Right lobe of liver (tissue), 6 donors: ENCODE measurements around the gene DCUN1D3. TPM values are rescaled to one million over a fixed set of nuclear protein-coding genes. Genes with fewer than 3 reads are reported as not detected.
A peak's percentile ranks its signal among the peaks of the same experiment; 100 is the strongest.
"Not testable (repeated sequence)": the region's sequence is repeated elsewhere in the genome, so short reads cannot be mapped to it uniquely, and the experiment has no call there.

Experiments
- ATAC-seq, 4 donors: fragments of 200-7000 bp; cut with Tn5 transposase; one replicate each; pipeline ENCODE4 v1.9.1; 2020; ENCODE audit warnings: mild to moderate bottlenecking in 4 of 4, moderate library complexity in 4 of 4
- DNase-seq, 3 donors: peaks; one replicate each; pipeline ENCODE4 v3.0.0-alpha.2; 2020
- H3K27ac ChIP-seq, 3 donors: fragments of 200-600 bp; one replicate each; pipeline ENCODE4 v1.8.0; 2022
- H3K27me3 ChIP-seq, 2 donors: fragments of 200-600 bp; one replicate each; pipeline ENCODE4 v1.8.0; 2022
- H3K36me3 ChIP-seq, 4 donors: fragments of 200-600 bp; sonication (generic) in 1 of 4; one replicate each; pipeline versions ENCODE4 v1.5.1 to v1.8.0; 2017 to 2022; ENCODE audit warnings: control low read depth in 1 of 4
- H3K4me1 ChIP-seq, 4 donors: fragments of 200-600 bp; sonication (generic) in 1 of 4; one replicate each; pipeline versions ENCODE4 v1.5.1 to v1.8.0; 2017 to 2022; ENCODE audit warnings: control low read depth in 1 of 4
- H3K4me3 ChIP-seq, 3 donors: fragments of 200-600 bp; one replicate each; pipeline ENCODE4 v1.8.0; 2022
- H3K9me3 ChIP-seq, 4 donors: fragments of 200-600 bp; sonication (generic) in 1 of 4; one replicate each; pipeline versions ENCODE4 v1.5.1 to v1.8.0; 2017 to 2022; ENCODE audit warnings: control low read depth in 1 of 4
- POLR2A ChIP-seq: fragments of 450-650 bp; IDR thresholded peaks from one replicate; pipeline ENCODE4 v1.6.1; 2017; ENCODE audit warnings: antibody characterized with exemption, mild to moderate bottlenecking
- whole genome bisulfite sequencing: methylation state at CpG from one replicate; pipeline ENCODE4 v1.1.6; 2018; ENCODE audit warnings: low coverage, low lambda C conversion rate; ENCODE audit not compliant: insufficient coverage; ENCODE audit errors: missing lambda C conversion rate; 5-methylcytosine and 5-hydroxymethylcytosine counted together
- intact Hi-C, 2 donors: fragments of 100-400 bp; cut with DNase I; formaldehyde crosslinking; loops; one replicate each; pipeline versions ENCODE4 v1.11.2 to v1.14.1; 2022
- long read RNA-seq: library from polyadenylated mRNA; unstranded; transcript quantifications from one replicate; pipeline ENCODE4 v2.0.0, GENCODE V29; 2019
- total RNA-seq, 6 experiments: library from RNA; depleted of rRNA in 2 of 6; stranded (reverse); fragments of >200 nt in 2 of 6; fragmentation: NEBNext Ultra II Directional in 3 of 6; extraction: Animal tissue kit (Norgen Biotek cat#: 25700) in 3 of 6; gene quantifications; one replicate each; pipeline versions ENCODE4 v1.1.0 to v1.2.4, GENCODE V29; 2016 to 2023
- TF ChIP-seq, protein P1 (sequence below), 4 donors: fragments of 200-600 bp in 3 of 4; fragments of 450-650 bp in 1 of 4; IDR thresholded peaks; one replicate each; pipeline versions ENCODE4 v1.5.1 to v1.8.0; 2016 to 2022; ENCODE audit warnings: antibody characterized with exemption in 4 of 4, mild to moderate bottlenecking in 2 of 4
- donor health status: DM: no; HTN: yes; CAD: no.
- donor health status: DM: no; HTN: no; CAD: no.
- donor health status: DM: no; HTN: no; CAD: no.
- donor health status: DM: no; HTN: yes; CAD: no.
- donor health status: DM: no; HTN: yes; CAD: no.

Gene DCUN1D3
- 10 to 100 TPM; 10.3 to 15.1 (median 13.8) TPM for total RNA-seq
- long read RNA-seq, result 0 reads

- Histone ChIP-seq H3K4me1 (peaks cover 0 to 50% (median 14%) of the 10 kb centered on the region in 4 donors), H3K36me3 (peaks cover 0 to 7% (median 0%) of the 10 kb centered on the region in 4 donors), H3K9me3 (no peaks in the 10 kb centered on the region), H3K27me3 (no peaks in the 10 kb centered on the region), H3K27ac (peak within 1 kb of the TSS; percentile 86 to 96 (median 92)), H3K4me3 (peak within 1 kb of the TSS; percentile 81 to 89 (median 88))
- peak; percentile 75 to 90 (median 86) for ATAC-seq
- intact Hi-C loops, result loop anchor here in 1 of 2 donors (10.0 kb wide), 1 partner anchor 46 kb away; no protein-coding TSS in a partner anchor
- peak; percentile 96 to 97 (median 97) for DNase-seq
- WGBS, result under 1% methylated on average over 34 of the region's 62 CpGs
- peak; percentile 82 for TF ChIP-seq POLR2A
- TF ChIP-seq, protein P1, sequence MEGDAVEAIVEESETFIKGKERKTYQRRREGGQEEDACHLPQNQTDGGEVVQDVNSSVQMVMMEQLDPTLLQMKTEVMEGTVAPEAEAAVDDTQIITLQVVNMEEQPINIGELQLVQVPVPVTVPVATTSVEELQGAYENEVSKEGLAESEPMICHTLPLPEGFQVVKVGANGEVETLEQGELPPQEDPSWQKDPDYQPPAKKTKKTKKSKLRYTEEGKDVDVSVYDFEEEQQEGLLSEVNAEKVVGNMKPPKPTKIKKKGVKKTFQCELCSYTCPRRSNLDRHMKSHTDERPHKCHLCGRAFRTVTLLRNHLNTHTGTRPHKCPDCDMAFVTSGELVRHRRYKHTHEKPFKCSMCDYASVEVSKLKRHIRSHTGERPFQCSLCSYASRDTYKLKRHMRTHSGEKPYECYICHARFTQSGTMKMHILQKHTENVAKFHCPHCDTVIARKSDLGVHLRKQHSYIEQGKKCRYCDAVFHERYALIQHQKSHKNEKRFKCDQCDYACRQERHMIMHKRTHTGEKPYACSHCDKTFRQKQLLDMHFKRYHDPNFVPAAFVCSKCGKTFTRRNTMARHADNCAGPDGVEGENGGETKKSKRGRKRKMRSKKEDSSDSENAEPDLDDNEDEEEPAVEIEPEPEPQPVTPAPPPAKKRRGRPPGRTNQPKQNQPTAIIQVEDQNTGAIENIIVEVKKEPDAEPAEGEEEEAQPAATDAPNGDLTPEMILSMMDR (IDR thresholded peaks at IDR 0.05), result no peak
Observed at GRCh38 chr16:20900299-20901067, at the start of gene DCUN1D3, which contains the start of gene LYRM1. DCUN1D3 (minus strand) TSS chr16:20900358; CDS start chr16:20862538, 37,820 bp downstream. LYRM1 (plus strand) TSS chr16:20900771; CDS start chr16:20915556, 14,785 bp downstream.

- no peaks in the 10 kb centered on the region for H3K27me3 ChIP-seq
- no peaks in the 10 kb centered on the region for H3K4me1 ChIP-seq
- no peaks in the 10 kb centered on the region for H3K36me3 ChIP-seq
- WGBS, result 100% methylated on average over 1 of the region's 3 CpGs
- intact Hi-C loops, result no loop called here
- H3K9me3 ChIP-seq, result no peaks in the 10 kb centered on the region
- ATAC-seq (no peak), DNase-seq (no peak)
- no peak overlapping the region for H3K27ac ChIP-seq
- no peak overlapping the region for H3K4me3 ChIP-seq
- no peak for TF ChIP-seq POLR2A
- TF ChIP-seq, protein P1 (IDR thresholded peaks at IDR 0.05), result no peak
Observed at GRCh38 chr16:20949660-20950059, 49.5 kb upstream of the DCUN1D3 start.

DNA sequence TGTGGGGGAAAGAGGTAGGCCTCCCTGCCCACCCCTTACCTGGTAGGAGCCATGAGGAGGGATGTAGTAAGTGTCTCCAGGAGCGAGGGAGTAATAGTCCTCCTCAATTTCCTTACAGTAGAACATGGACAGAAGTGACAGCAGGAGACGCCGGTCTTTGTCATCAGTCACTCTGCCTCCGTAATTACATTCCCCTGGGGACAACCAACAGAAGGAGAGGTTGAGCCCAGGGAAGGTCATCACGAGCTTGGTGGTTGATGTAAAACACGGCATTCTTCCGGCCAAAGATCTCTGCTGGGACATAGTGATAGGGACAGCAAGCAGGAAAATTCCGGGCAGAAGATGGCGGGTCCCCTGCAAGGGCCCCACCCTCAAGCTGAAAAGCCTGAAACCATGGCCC is 48.3 kb upstream of the DCUN1D3 start:
- no peak for DNase-seq

DNA sequence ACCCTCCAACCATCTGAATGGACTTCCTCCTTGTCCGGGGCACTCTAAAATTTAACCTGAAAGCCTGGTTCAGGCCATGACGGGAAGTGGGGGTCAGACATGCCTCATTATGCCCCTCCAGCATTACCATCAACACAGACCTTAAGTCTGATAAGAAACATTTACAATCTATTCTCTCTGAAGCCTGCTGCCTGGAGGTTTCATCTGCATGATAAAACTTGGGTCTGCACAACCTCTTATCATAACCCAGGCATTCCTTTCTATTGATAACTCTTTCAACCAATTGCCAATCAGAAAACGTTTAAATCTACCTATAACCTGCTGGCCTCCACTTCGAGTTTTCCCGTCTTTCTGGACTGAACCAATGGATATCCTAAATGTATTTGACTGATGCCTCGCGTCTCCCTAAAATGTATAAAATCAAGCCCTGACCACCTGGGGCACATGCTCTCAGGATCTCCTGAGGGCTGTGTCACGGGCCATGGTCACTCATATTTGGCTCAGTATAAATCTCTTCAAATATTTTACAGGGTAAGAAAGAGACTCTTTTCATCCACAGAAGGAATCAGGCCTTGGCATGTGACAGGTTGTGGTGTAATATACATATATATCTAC is 46.0 kb upstream of the DCUN1D3 start:
- no peaks in the 10 kb centered on the region for H3K4me1 ChIP-seq
- TF ChIP-seq, protein P1 (IDR thresholded peaks at IDR 0.05), result no peak
- no peak for TF ChIP-seq POLR2A
- H3K27ac ChIP-seq, result no peak overlapping the region
- intact Hi-C loops, result no loop called here
- no peak for DNase-seq
- no peaks in the 10 kb centered on the region for H3K36me3 ChIP-seq
- no peak overlapping the region for H3K4me3 ChIP-seq
- no peaks in the 10 kb centered on the region for H3K9me3 ChIP-seq
- H3K27me3 ChIP-seq, result no peaks in the 10 kb centered on the region
- 69% methylated on average over 4 of the region's 8 CpGs for WGBS
- ATAC-seq, result no peak

More for the DNA sequence above, 48.3 kb upstream of the DCUN1D3 start:
- TF ChIP-seq, protein P1 (IDR thresholded peaks at IDR 0.05), result no peak
- TF ChIP-seq POLR2A, result no peak
- no peaks in the 10 kb centered on the region for H3K27me3 ChIP-seq
- H3K27ac ChIP-seq, result no peak overlapping the region
- H3K36me3 ChIP-seq, result no peaks in the 10 kb centered on the region
- H3K9me3 ChIP-seq, result no peaks in the 10 kb centered on the region
- ATAC-seq, result no peak
- 76% methylated on average over 3 of the region's 9 CpGs for whole genome bisulfite sequencing
- no peak overlapping the region for H3K4me3 ChIP-seq
- H3K4me1 ChIP-seq, result no peaks in the 10 kb centered on the region
- intact Hi-C loops, result no loop called here

DNA sequence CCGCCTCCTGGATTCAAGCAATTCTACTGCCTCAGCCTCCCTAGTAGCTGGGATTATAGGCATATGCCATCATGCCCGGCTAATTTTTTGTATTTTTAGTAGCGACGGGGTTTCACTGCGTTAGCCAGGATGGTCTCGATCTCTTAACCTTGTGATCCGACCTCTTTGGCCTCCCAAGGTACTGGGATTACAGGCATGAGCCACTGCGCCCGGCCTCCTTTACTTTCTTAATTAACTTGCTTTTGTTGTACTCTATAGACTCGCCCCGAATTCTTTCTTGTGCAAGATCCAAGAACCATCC is 45.4 kb upstream of the DCUN1D3 start:
- H3K27me3 ChIP-seq, intact Hi-C loops, H3K27ac ChIP-seq, ATAC-seq, H3K4me1 ChIP-seq, DNase-seq, H3K4me3 ChIP-seq, H3K9me3 ChIP-seq, H3K36me3 ChIP-seq: not testable (repeated sequence)
- WGBS, result 94% methylated on average over 3 of the region's 11 CpGs
